ENCODE data around the gene CYGB. TPM values are rescaled to one million over a fixed set of nuclear protein-coding genes. Genes with fewer than 3 reads are reported as not detected.
A peak's percentile ranks its signal among the peaks of the same experiment; 100 is the strongest.

CYGB gene
- total and polyA plus RNA-seq, 2 of the 13 experiments (the other 11 are each of a cell fraction or from before 2014, with no cell fraction given), result 18.9 to 27.1 TPM

DNA sequence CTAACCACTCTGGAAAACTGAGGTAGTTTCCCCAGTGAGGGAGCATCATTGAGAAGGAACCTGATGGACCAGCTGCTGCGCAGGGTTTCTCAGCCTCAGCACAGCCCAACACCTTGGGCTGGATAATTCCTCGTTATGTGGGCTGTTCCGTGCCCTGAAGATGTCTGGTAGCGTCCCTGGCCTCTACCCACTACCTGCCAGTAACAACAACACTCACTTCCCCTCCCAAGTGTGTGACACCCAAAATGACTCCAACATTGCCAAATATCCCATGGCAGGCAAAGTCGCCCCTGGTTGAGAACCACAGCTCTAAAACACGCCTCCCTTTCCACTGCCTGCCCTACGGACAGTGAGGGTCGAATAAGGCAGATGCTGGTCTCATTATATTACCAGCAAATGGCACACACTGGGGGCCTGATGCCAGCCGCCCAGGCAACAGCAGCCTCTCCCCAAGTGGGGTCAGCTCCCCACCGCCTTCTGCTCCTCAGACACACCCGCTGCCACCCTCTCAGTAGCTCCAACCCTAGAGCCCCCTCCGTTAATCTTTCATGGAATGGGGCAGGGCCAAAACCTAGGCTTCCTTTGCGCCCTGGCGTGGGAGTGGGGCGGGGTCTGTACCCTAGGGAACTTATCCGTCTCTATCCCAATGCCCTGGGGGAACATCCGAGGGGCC is 37.3 kb downstream of the CYGB start (continued):
- TF ChIP-seq, protein P1, sequence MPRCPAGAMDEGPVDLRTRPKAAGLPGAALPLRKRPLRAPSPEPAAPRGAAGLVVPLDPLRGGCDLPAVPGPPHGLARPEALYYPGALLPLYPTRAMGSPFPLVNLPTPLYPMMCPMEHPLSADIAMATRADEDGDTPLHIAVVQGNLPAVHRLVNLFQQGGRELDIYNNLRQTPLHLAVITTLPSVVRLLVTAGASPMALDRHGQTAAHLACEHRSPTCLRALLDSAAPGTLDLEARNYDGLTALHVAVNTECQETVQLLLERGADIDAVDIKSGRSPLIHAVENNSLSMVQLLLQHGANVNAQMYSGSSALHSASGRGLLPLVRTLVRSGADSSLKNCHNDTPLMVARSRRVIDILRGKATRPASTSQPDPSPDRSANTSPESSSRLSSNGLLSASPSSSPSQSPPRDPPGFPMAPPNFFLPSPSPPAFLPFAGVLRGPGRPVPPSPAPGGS (CRISPR knock-in tag; IDR thresholded peaks at IDR 0.05), result no peak
- TF ChIP-seq TBX3 (IDR thresholded peaks at IDR 0.05; ENCODE audit: borderline replicate concordance), result no peak
- TF ChIP-seq KLF11 (CRISPR knock-in tag; IDR thresholded peaks at IDR 0.05), result 0 out of 2 replicates have a peak, but pooled peaks have one; percentile 64
- TF ChIP-seq ATF1 (CRISPR knock-in tag; IDR thresholded peaks at IDR 0.05), result no peak
- TF ChIP-seq AGO1 (IDR thresholded peaks at IDR 0.05; ENCODE audit: low read depth, low read length, poor library complexity, severe bottlenecking), result no peak
- no peak; the same call in 1 of the 2 replicates for TF ChIP-seq MED1 (CRISPR knock-in tag; IDR thresholded peaks at IDR 0.05)
- no peak for TF ChIP-seq ZNF709 (CRISPR knock-in tag; IDR thresholded peaks at IDR 0.05)
- TF ChIP-seq HINFP (CRISPR knock-in tag; IDR thresholded peaks at IDR 0.05; ENCODE audit: low read depth), result no peak
- TF ChIP-seq ZBTB8A (CRISPR knock-in tag; IDR thresholded peaks at IDR 0.05; ENCODE audit: borderline replicate concordance, low read depth), result no peak
- no peak for TF ChIP-seq HNRNPUL1 (IDR thresholded peaks at IDR 0.05; ENCODE audit: low read depth, low read length)
- TF ChIP-seq NCOA2 (CRISPR knock-in tag; IDR thresholded peaks at IDR 0.05), result peak; percentile 11; the same call in 1 of the 2 replicates
- 0 out of 2 replicates have a peak, but pooled peaks have one; percentile 19 for TF ChIP-seq ZMYM4 (CRISPR knock-in tag; IDR thresholded peaks at IDR 0.05)
- no peak for TF ChIP-seq PBX3 (CRISPR knock-in tag; IDR thresholded peaks at IDR 0.05; ENCODE audit: borderline replicate concordance)
- TF ChIP-seq IRF9 (CRISPR knock-in tag; IDR thresholded peaks at IDR 0.05; ENCODE audit: borderline replicate concordance), result no peak
- no peak for TF ChIP-seq ZFP36L1 (CRISPR knock-in tag; IDR thresholded peaks at IDR 0.05)
- no peak for TF ChIP-seq TEAD3 (CRISPR knock-in tag; optimal IDR thresholded peaks at IDR 0.05; ENCODE audit: borderline replicate concordance)
- no peak for TF ChIP-seq KDM5A (IDR thresholded peaks at IDR 0.05; ENCODE audit: borderline replicate concordance, low read length)
- no peak for TF ChIP-seq ZBTB7B (CRISPR knock-in tag; IDR thresholded peaks at IDR 0.05)
- no peak for TF ChIP-seq RBM39 (IDR thresholded peaks at IDR 0.05; ENCODE audit: low read depth, low read length, poor library complexity, severe bottlenecking)
- TF ChIP-seq POLR2AphosphoS5 (IDR thresholded peaks at IDR 0.05; ENCODE audit: low read depth, low read length), result no peak
- TF ChIP-seq SMARCC2 (IDR thresholded peaks at IDR 0.05), result no peak
- no peak for TF ChIP-seq ZNF326 (CRISPR knock-in tag; IDR thresholded peaks at IDR 0.05; ENCODE audit: borderline replicate concordance)
- no peak for TF ChIP-seq MED13 (CRISPR knock-in tag; IDR thresholded peaks at IDR 0.05)
- TF ChIP-seq ADNP (CRISPR knock-in tag; IDR thresholded peaks at IDR 0.05), result no peak
- TF ChIP-seq, protein P2, sequence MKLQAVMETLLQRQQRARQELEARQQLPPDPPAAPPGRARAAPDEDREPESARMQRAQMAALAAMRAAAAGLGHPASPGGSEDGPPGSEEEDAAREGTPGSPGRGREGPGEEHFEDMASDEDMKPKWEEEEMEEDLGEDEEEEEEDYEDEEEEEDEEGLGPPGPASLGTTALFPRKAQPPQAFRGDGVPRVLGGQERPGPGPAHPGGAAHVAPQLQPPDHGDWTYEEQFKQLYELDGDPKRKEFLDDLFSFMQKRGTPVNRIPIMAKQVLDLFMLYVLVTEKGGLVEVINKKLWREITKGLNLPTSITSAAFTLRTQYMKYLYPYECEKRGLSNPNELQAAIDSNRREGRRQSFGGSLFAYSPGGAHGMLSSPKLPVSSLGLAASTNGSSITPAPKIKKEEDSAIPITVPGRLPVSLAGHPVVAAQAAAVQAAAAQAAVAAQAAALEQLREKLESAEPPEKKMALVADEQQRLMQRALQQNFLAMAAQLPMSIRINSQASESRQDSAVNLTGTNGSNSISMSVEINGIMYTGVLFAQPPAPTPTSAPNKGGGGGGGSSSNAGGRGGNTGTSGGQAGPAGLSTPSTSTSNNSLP (IDR thresholded peaks at IDR 0.05; ENCODE audit: low read depth, low read length), result no peak
